ENCODE measurements around the gene SHISA3.

- no peak for TF ChIP-seq TAF1 (IDR thresholded peaks at IDR 0.05; ENCODE audit: low read depth, low read length)
- TF ChIP-seq POLR2A (IDR thresholded peaks at IDR 0.05; ENCODE audit: low read depth, low read length) = no peak
- no peak for TF ChIP-seq POLR2AphosphoS5 (IDR thresholded peaks at IDR 0.05; ENCODE audit: low read depth, low read length)
These were observed 40.0 kb upstream of the SHISA3 start for GRCh38 chr4:42357325-42357724.
